ENCODE measurements around the gene MMEL1.

DNA sequence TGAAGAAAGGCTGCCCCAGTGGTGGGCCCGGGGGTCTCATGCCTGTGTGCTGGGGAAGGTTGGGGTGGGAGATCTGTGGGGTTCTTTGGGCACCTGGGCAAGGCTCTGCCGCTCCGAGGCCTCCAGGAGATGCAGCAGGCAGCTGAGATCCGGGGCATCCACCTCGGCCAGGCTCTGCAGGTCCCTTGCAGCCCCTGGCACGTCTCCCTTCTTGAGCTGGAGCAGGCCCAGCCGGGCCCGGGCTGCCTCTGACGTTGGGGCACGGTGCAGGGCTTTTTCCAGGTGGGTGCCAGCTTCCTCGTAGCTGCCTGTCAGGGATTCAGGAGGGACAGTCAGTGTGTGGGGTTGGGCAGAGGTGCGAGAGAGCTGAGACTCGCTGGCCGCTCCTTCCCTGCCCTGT, 11.4 kb upstream of the MMEL1 start:
- no peak for TF ChIP-seq REST (IDR thresholded peaks at IDR 0.05; ENCODE audit: insufficient replicate concordance, low read depth)
- TF ChIP-seq, protein P1, sequence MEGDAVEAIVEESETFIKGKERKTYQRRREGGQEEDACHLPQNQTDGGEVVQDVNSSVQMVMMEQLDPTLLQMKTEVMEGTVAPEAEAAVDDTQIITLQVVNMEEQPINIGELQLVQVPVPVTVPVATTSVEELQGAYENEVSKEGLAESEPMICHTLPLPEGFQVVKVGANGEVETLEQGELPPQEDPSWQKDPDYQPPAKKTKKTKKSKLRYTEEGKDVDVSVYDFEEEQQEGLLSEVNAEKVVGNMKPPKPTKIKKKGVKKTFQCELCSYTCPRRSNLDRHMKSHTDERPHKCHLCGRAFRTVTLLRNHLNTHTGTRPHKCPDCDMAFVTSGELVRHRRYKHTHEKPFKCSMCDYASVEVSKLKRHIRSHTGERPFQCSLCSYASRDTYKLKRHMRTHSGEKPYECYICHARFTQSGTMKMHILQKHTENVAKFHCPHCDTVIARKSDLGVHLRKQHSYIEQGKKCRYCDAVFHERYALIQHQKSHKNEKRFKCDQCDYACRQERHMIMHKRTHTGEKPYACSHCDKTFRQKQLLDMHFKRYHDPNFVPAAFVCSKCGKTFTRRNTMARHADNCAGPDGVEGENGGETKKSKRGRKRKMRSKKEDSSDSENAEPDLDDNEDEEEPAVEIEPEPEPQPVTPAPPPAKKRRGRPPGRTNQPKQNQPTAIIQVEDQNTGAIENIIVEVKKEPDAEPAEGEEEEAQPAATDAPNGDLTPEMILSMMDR (IDR thresholded peaks at IDR 0.05; ENCODE audit: insufficient read depth, low read length), result no peak
- TF ChIP-seq POLR2AphosphoS5 (IDR thresholded peaks at IDR 0.05; ENCODE audit: low read depth), result no peak
